Coronary artery (tissue), 2 donors: ENCODE data around the gene MAGI2.

Experiments
- DNase-seq: peaks from one replicate; pipeline ENCODE4 v3.0.0-alpha.2; 2017; ENCODE audit warnings: low spot score
- H3K27ac ChIP-seq, 2 donors: fragments of 200-600 bp; sonication (generic); one replicate each; pipeline ENCODE4 v1.5.1; 2016 to 2019
- H3K4me3 ChIP-seq: fragments of 200-600 bp; sonication (generic); 2 replicates; pipeline ENCODE4 v1.5.1; 2016; ENCODE audit warnings: mild to moderate bottlenecking, moderate library complexity
- CTCF ChIP-seq: fragments of 200-600 bp; sonication (generic); IDR thresholded peaks from one replicate; pipeline ENCODE4 v1.5.1; 2019; ENCODE audit warnings: antibody characterized with exemption

The MAGI2 gene

GRCh38 chr7:79353720-79354468, 99.6 kb downstream of the MAGI2 start:
- Histone ChIP-seq H3K4me3 (no peak overlapping the region), H3K27ac (no peak overlapping the region)
- DNase-seq, result no peak
- no peak for TF ChIP-seq CTCF

DNA sequence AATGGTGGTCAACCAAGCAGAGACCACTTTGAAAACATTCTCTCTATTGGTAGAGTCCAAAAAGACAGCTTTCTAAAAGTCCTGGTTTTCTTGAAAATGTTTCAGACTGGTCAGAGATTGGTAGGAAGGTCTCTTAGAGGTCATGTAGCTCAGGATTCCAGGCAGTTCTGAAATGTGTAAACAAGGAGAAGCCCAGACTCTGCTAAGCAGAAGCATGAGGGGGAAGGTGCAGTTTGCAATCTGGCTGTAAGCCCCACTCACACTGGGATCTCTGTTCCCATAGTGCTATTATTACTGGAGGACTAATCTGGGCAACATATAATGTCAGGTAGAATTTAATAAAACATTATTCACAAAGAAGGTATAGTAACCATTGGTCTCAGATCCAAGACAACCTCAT, 101.1 kb downstream of the MAGI2 start:
- TF ChIP-seq CTCF, result no peak
- no peak overlapping the region for H3K4me3 ChIP-seq
- no peak for DNase-seq
- H3K27ac ChIP-seq, result no peak overlapping the region

GRCh38 chr7:79347351-79347750, 106.1 kb downstream of the MAGI2 start:
- no peak for TF ChIP-seq CTCF
- H3K27ac ChIP-seq, result no peak overlapping the region
- no peak overlapping the region for H3K4me3 ChIP-seq
- DNase-seq, result no peak

- H3K4me3 ChIP-seq, result no peak overlapping the region
Observed at GRCh38 chr7:79341902-79342301, 111.6 kb downstream of the MAGI2 start.

GRCh38 chr7:79340212-79340611, 113.3 kb downstream of the MAGI2 start:
- Histone ChIP-seq H3K27ac (no peak overlapping the region), H3K4me3 (no peak overlapping the region)
- no peak for TF ChIP-seq CTCF
- no peak for DNase-seq

More at GRCh38 chr7:79341902-79342301, 111.6 kb downstream of the MAGI2 start:
- DNase-seq, result no peak
- no peak overlapping the region for H3K27ac ChIP-seq
- TF ChIP-seq CTCF, result no peak

- Histone ChIP-seq H3K27ac (no peak overlapping the region), H3K4me3 (no peak overlapping the region)
- no peak for DNase-seq
- TF ChIP-seq CTCF, result no peak
Observed at GRCh38 chr7:79339208-79339925, 114.1 kb downstream of the MAGI2 start.

DNA sequence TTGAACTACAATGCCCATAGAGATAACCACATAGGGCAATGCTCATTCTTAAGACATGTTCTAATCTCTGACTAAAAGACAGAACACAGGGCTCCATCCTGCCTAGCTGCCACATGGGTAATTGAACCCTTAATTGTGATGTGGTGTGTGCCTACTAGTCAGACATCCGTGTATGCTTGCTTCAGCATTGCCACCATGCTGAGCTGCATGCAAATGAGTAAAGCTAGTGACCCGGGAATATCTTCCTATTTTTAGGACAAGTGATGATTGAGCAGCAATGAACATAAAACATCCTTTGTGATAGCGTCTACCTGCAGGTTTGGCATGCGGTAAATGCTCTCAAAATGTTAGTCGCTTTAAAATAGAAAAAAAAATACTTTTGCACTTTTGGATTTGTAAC, 115.8 kb downstream of the MAGI2 start:
- no peak for DNase-seq
- TF ChIP-seq CTCF, result no peak
- Histone ChIP-seq H3K27ac (no peak overlapping the region), H3K4me3 (no peak overlapping the region)
